ENCODE measurements around the gene HSPA12B.

Gene HSPA12B

GRCh38 chr20:3759884-3760283 lies 27.4 kb downstream of the HSPA12B start:
- peaks cover 40% of the 10 kb centered on the region for H3K36me3 ChIP-seq (ENCODE audit: insufficient read depth, low read length)
- H3K4me3 ChIP-seq, result no peak overlapping the region
- no peak for DNase-seq (ENCODE audit: low read depth, low spot score)
- no peak overlapping the region for H3K27ac ChIP-seq
- no peaks in the 10 kb centered on the region for H3K9me3 ChIP-seq (ENCODE audit: low read depth, low read length)
- no peak overlapping the region for H3K9ac ChIP-seq (ENCODE audit: insufficient read length)
- TF ChIP-seq POLR2AphosphoS5 (IDR thresholded peaks at IDR 0.05; ENCODE audit: borderline replicate concordance, low read depth, low read length), result no peak
- TF ChIP-seq EZH2 (IDR thresholded peaks at IDR 0.05), result no peak
- TF ChIP-seq FOXP2 (optimal IDR thresholded peaks at IDR 0.05; ENCODE audit: control extremely low read depth, extremely low read length, insufficient read depth), result no peak

GRCh38 chr20:3760655-3761348 lies 28.3 kb downstream of the HSPA12B start:
- no peak overlapping the region for H3K4me3 ChIP-seq
- DNase-seq (ENCODE audit: low read depth, low spot score), result no peak
- peaks cover 33% of the 10 kb centered on the region for H3K36me3 ChIP-seq (ENCODE audit: insufficient read depth, low read length)
- H3K27ac ChIP-seq, result 0 out of 2 replicates have a peak overlapping the region, but pooled peaks have one; percentile 54
- no peak overlapping the region for H3K9ac ChIP-seq (ENCODE audit: insufficient read length)
- no peaks in the 10 kb centered on the region for H3K9me3 ChIP-seq (ENCODE audit: low read depth, low read length)
- no peak for TF ChIP-seq POLR2AphosphoS5 (IDR thresholded peaks at IDR 0.05; ENCODE audit: borderline replicate concordance, low read depth, low read length)
- TF ChIP-seq FOXP2 (optimal IDR thresholded peaks at IDR 0.05; ENCODE audit: control extremely low read depth, extremely low read length, insufficient read depth), result no peak
- no peak for TF ChIP-seq EZH2 (IDR thresholded peaks at IDR 0.05)

DNA sequence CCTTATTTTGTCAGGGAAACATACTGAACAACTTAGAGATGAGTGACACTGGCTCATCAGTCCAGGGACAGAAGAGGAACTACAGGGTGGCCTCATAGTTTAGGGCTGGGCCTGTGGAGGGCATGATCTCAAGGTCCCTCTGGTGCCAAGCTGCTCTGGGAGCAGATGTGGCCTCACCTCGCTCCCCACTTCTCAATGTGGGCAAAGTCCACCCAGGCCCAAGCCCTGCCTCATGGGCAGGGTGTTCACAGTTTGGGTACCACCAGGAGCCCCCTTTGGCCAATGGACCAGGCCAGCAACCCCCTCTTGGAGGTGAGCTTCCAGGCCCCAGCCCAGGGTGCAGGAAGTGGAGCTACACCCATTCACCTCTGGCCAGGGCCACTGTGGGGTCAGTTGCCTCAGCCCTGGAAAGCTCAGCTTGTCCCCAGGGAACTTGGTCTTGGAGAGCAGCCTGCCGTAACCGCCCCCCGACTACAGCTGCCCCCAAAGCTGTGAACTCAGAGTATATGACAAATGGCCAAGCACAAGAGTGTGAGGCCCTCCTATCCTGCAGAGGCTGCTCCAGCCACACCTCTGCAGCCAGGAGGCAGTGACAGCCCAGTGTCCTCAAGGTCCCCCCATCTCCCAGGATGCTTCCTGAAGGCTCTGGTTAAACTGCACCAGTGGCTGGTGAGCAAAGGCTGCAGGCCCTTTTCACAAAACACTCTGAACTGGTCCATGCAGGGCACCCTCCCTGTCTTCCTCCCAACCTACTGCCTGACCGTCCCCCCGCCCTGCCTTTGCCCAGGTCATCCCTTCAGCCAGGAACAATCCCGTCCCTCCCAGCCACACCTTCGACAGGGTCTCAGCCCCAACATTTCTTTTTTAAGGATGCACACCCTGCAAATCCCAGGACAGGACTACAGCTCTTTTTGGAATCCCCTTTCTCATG lies 31.5 kb downstream of the HSPA12B start:
- Histone ChIP-seq H3K9me3 (ENCODE audit: low read depth, low read length) (no peaks in the 10 kb centered on the region), H3K36me3 (ENCODE audit: insufficient read depth, low read length) (peaks cover 6% of the 10 kb centered on the region; the same call in 1 of the 2 replicates), H3K4me3 (no peak overlapping the region), H3K27ac (no peak overlapping the region), H3K9ac (ENCODE audit: insufficient read length) (no peak overlapping the region)
- TF ChIP-seq EZH2 (IDR thresholded peaks at IDR 0.05) (no peak), POLR2AphosphoS5 (IDR thresholded peaks at IDR 0.05; ENCODE audit: borderline replicate concordance, low read depth, low read length) (no peak), FOXP2 (optimal IDR thresholded peaks at IDR 0.05; ENCODE audit: control extremely low read depth, extremely low read length, insufficient read depth) (no peak)
- no peak for DNase-seq (ENCODE audit: low read depth, low spot score)

GRCh38 chr20:3764659-3765058 lies 32.2 kb downstream of the HSPA12B start:
- DNase-seq (ENCODE audit: low read depth, low spot score), result no peak
- H3K36me3 ChIP-seq (ENCODE audit: insufficient read depth, low read length), result peaks cover 5% of the 10 kb centered on the region; the same call in 1 of the 2 replicates
- no peak overlapping the region for H3K4me3 ChIP-seq
- H3K9ac ChIP-seq (ENCODE audit: insufficient read length), result no peak overlapping the region
- TF ChIP-seq FOXP2 (optimal IDR thresholded peaks at IDR 0.05; ENCODE audit: control extremely low read depth, extremely low read length, insufficient read depth), result no peak
- no peak for TF ChIP-seq EZH2 (IDR thresholded peaks at IDR 0.05)
- no peak for TF ChIP-seq POLR2AphosphoS5 (IDR thresholded peaks at IDR 0.05; ENCODE audit: borderline replicate concordance, low read depth, low read length)
- no peaks in the 10 kb centered on the region for H3K9me3 ChIP-seq (ENCODE audit: low read depth, low read length)
- H3K27ac ChIP-seq, result no peak overlapping the region

GRCh38 chr20:3765171-3765882 lies 32.8 kb downstream of the HSPA12B start:
- Histone ChIP-seq H3K4me3 (peak overlapping the region; percentile 97; the same call in 1 of the 2 replicates), H3K9ac (ENCODE audit: insufficient read length) (peak overlapping the region; percentile 86)

GRCh38 chr20:3766422-3767109 lies 34.1 kb downstream of the HSPA12B start:
- no peak overlapping the region for H3K27ac ChIP-seq
- peak overlapping the region; percentile 86 for H3K9ac ChIP-seq (ENCODE audit: insufficient read length)
- H3K36me3 ChIP-seq (ENCODE audit: insufficient read depth, low read length), result peaks cover 4% of the 10 kb centered on the region; the same call in 1 of the 2 replicates
- TF ChIP-seq POLR2AphosphoS5 (IDR thresholded peaks at IDR 0.05; ENCODE audit: borderline replicate concordance, low read depth, low read length) (no peak), EZH2 (IDR thresholded peaks at IDR 0.05) (no peak), FOXP2 (optimal IDR thresholded peaks at IDR 0.05; ENCODE audit: control extremely low read depth, extremely low read length, insufficient read depth) (no peak)
- peak overlapping the region; percentile 97 for H3K4me3 ChIP-seq
- no peak for DNase-seq (ENCODE audit: low read depth, low spot score)
- no peaks in the 10 kb centered on the region for H3K9me3 ChIP-seq (ENCODE audit: low read depth, low read length)

More at GRCh38 chr20:3765171-3765882, 32.8 kb downstream of the HSPA12B start:
- TF ChIP-seq FOXP2 (optimal IDR thresholded peaks at IDR 0.05; ENCODE audit: control extremely low read depth, extremely low read length, insufficient read depth), result no peak
- TF ChIP-seq POLR2AphosphoS5 (IDR thresholded peaks at IDR 0.05; ENCODE audit: borderline replicate concordance, low read depth, low read length), result no peak
- TF ChIP-seq EZH2 (IDR thresholded peaks at IDR 0.05), result no peak
- H3K9me3 ChIP-seq (ENCODE audit: low read depth, low read length), result no peaks in the 10 kb centered on the region
- H3K27ac ChIP-seq, result no peak overlapping the region
- DNase-seq (ENCODE audit: low read depth, low spot score), result no peak
- H3K36me3 ChIP-seq (ENCODE audit: insufficient read depth, low read length), result peaks cover 5% of the 10 kb centered on the region; the same call in 1 of the 2 replicates

DNA sequence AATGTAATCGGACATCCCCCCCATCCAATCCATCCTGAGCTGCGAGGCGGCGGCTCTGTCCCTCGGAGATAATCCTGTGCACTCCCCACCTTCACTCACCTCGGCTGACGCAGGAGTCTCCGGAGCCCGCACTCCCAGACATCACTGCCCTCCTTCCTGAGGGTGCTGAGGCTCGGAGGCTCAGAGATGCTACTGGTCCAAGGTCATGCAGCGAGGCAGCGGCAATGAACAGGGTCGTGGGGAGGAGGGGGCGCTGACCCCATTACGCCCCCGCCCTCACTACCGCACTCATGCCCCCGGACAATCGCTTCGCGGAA lies 34.6 kb downstream of the HSPA12B start:
- H3K27ac ChIP-seq, result no peak overlapping the region
- DNase-seq (ENCODE audit: low read depth, low spot score), result no peak

More for the DNA sequence above, 34.6 kb downstream of the HSPA12B start:
- no peaks in the 10 kb centered on the region for H3K9me3 ChIP-seq (ENCODE audit: low read depth, low read length)
- peak overlapping the region; percentile 97 for H3K4me3 ChIP-seq
- TF ChIP-seq FOXP2 (optimal IDR thresholded peaks at IDR 0.05; ENCODE audit: control extremely low read depth, extremely low read length, insufficient read depth) (no peak), EZH2 (IDR thresholded peaks at IDR 0.05) (no peak), POLR2AphosphoS5 (IDR thresholded peaks at IDR 0.05; ENCODE audit: borderline replicate concordance, low read depth, low read length) (no peak)
- peak overlapping the region; percentile 86 for H3K9ac ChIP-seq (ENCODE audit: insufficient read length)
- no peaks in the 10 kb centered on the region; the same call in 1 of the 2 replicates for H3K36me3 ChIP-seq (ENCODE audit: insufficient read depth, low read length)
